Measurements from ENCODE around the gene SH2B3. TPM values are rescaled to one million over a fixed set of nuclear protein-coding genes. Genes with fewer than 3 reads are reported as not detected.

The SH2B3 gene
- total RNA-seq, 2 donors from 2014 or later: 26.4 to 40.9 TPM

DNA sequence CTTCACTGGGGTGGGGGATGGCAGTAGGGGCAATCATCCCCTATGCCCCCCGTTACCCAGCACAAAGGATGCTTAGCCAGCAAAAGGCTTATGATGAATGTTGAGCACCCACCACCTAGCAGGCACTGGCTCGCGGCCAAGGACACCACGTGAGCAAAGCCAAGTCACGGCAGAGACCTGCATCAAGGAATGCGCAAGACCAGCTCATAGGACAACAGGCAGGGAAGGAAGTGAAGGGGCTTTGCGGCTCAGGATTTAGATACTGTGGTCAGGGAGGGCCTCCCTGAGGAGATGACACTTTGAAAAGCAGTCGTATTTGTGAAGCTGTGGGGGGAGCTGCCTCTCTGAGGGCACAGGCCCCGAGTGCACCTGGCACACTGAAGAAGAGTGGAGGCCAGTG lies 32.8 kb downstream of the SH2B3 start:
- intact Hi-C loops (cut with DNase I): no loop called here
- no peak for DNase-seq
- Histone ChIP-seq H3K27me3 (no peaks in the 10 kb centered on the region), H3K9ac (ENCODE audit: low read depth in 2 of 2, low read length in 2 of 2) (peak overlapping the region in 1 of 2 donors; percentile 34), H3K27ac (no peak overlapping the region), H3K36me3 (no peaks in the 10 kb centered on the region), H3K4me1 (peaks cover 43% of the 10 kb centered on the region), H3K9me3 (no peaks in the 10 kb centered on the region), H3K4me3 (no peak overlapping the region)
- TF ChIP-seq, protein P1, sequence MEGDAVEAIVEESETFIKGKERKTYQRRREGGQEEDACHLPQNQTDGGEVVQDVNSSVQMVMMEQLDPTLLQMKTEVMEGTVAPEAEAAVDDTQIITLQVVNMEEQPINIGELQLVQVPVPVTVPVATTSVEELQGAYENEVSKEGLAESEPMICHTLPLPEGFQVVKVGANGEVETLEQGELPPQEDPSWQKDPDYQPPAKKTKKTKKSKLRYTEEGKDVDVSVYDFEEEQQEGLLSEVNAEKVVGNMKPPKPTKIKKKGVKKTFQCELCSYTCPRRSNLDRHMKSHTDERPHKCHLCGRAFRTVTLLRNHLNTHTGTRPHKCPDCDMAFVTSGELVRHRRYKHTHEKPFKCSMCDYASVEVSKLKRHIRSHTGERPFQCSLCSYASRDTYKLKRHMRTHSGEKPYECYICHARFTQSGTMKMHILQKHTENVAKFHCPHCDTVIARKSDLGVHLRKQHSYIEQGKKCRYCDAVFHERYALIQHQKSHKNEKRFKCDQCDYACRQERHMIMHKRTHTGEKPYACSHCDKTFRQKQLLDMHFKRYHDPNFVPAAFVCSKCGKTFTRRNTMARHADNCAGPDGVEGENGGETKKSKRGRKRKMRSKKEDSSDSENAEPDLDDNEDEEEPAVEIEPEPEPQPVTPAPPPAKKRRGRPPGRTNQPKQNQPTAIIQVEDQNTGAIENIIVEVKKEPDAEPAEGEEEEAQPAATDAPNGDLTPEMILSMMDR (IDR thresholded peaks at IDR 0.05): no peak

DNA sequence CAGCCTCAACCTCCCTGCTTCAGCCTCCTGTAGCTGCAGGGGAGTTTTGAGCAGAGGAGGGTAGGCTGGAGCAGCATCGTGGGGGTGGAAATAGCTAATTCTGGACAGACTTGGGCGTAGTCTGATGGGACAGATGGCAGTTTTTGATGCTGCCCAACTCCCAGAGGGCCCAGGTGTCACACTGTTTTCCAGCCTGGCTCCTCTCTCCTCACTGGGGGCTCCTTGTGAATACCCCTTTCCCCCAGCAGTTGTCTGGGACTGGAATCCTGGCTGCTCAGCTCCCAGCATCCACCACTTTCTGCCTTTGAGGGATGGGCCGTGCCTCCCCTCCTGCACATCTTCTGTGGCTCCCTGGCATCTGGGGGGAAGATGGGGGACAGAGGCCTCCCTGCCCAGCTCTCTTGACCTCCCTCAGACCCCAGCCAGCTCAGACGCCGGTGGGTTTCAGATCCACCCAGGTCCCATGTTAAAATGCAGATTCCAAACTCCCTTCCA lies 34.0 kb downstream of the SH2B3 start:
- intact Hi-C loops (cut with DNase I): no loop called here
- Histone ChIP-seq H3K4me3 (no peak overlapping the region), H3K27ac (no peak overlapping the region), H3K4me1 (peaks cover 40% of the 10 kb centered on the region), H3K9me3 (no peaks in the 10 kb centered on the region), H3K9ac (ENCODE audit: low read depth in 2 of 2, low read length in 2 of 2) (no peak overlapping the region), H3K36me3 (no peaks in the 10 kb centered on the region), H3K27me3 (no peaks in the 10 kb centered on the region)
- DNase-seq: no peak
- TF ChIP-seq, protein P1 (IDR thresholded peaks at IDR 0.05): no peak

DNA sequence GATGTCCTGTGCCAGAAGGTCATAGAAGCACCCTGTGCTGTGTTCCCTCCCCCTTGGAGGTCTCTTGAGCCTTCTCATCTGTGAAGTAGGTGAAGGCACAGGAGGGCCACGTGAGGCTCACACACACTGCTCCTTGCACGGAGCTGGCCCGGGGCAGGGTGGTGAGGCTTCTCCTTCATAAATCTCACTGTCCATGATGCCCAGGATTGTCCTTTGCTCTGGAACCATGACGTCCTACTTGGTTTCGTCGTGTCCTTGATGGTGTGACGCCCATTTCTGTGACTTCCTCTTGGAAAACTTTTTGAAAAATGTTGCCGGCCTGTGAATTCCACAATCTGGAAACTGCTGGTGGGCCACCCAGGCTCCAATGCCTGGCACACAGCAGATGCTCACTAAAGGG lies 34.4 kb downstream of the SH2B3 start:
- TF ChIP-seq, protein P1 (IDR thresholded peaks at IDR 0.05): no peak
- H3K9me3 ChIP-seq: no peaks in the 10 kb centered on the region
- no peaks in the 10 kb centered on the region for H3K27me3 ChIP-seq
- no peak for DNase-seq
- no peak overlapping the region for H3K4me3 ChIP-seq
- H3K9ac ChIP-seq (ENCODE audit: low read depth in 2 of 2, low read length in 2 of 2): no peak overlapping the region
- peaks cover 41% of the 10 kb centered on the region for H3K4me1 ChIP-seq
- no peak overlapping the region for H3K27ac ChIP-seq
- no peaks in the 10 kb centered on the region for H3K36me3 ChIP-seq
- intact Hi-C loops (cut with DNase I): no loop called here

DNA sequence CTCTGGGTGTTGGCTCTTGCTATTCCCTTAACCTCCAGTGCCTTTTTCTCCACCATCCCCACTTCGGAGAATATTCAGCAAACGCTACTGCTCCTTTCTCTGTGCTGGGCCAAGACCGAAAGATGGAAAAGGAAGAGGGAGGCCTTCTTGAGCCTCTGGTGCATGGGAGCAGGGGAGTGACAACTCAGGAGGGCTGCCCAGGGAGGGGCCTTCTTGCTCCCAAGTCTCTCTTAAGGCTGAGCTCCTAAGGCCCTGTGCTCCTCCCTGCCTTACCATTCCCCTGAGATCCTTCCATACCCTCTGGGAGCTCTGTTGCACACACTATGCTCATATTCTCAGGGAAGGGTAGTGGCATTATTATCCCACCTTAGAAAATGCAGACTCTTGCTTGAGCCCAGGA lies 34.9 kb downstream of the SH2B3 start:
- H3K9ac ChIP-seq (ENCODE audit: low read depth in 2 of 2, low read length in 2 of 2): no peak overlapping the region
- H3K36me3 ChIP-seq: no peaks in the 10 kb centered on the region
- H3K4me1 ChIP-seq: peaks cover 41% of the 10 kb centered on the region
- H3K27ac ChIP-seq: no peak overlapping the region
- DNase-seq: no peak
- intact Hi-C loops (cut with DNase I): no loop called here
- TF ChIP-seq, protein P1 (IDR thresholded peaks at IDR 0.05): no peak
- no peaks in the 10 kb centered on the region for H3K9me3 ChIP-seq
- no peaks in the 10 kb centered on the region for H3K27me3 ChIP-seq
- H3K4me3 ChIP-seq: no peak overlapping the region

DNA sequence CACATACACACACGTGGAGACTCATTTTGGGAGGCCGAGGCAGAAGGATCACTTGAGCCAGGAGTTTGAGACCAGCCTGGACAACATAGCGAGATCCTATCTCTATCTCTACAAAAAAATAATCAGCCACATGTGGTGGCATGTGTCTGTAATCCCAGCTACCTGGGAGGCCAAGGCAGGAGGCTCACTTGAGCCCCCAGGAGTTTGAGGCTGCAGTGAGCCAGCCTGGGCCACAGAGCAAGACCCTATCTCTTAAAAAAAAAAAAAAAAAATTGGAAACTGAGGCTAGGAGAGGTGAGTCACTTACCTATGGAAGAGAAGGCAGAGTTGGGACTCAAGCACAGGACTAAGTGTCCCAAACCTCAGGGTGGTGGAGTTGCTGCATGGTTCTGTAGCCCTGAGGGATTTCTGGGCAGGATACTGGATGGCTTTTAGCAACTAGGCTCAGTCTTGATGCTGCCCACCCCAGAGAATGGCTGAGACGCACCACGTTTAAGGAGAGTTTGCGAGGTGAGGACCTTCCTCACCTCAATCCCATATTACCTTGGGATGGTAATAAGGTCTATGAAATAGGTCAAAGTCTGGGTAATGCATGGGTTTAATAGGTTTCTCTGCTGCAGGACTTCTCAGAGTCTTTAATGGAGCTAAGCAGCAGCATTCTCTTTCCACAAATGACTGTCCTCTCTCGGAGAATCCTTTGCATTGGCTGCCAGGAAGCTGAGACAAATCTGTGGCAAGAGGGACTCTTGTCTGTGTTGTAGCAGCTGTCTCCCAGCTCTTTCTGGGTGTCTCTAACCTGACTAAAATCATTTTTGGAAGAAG lies 35.6 kb downstream of the SH2B3 start:
- intact Hi-C loops (cut with DNase I): no loop called here
- Histone ChIP-seq H3K9me3 (no peaks in the 10 kb centered on the region), H3K36me3 (no peaks in the 10 kb centered on the region), H3K27ac (peak overlapping the region; percentile 38), H3K4me1 (peaks cover 41% of the 10 kb centered on the region), H3K27me3 (no peaks in the 10 kb centered on the region), H3K9ac (ENCODE audit: low read depth in 2 of 2, low read length in 2 of 2) (no peak overlapping the region), H3K4me3 (no peak overlapping the region)
- TF ChIP-seq, protein P1 (IDR thresholded peaks at IDR 0.05): no peak
- no peak for DNase-seq
